Caco-2 (cell line): Measurements from ENCODE around the gene A2M. TPM values are rescaled to one million over a fixed set of nuclear protein-coding genes. Genes with fewer than 3 reads are reported as not detected.

Experiments used
- BruUV-seq: library from RNA; stranded (reverse); fragments of 400-500 nt; replicated peaks from 2 replicates; lab custom pipeline; 2021; lab: Mats Ljungman, UMichigan
- CTCF ChIA-PET: fragments of 300-600 bp; sonication (Branson Sonifier 250); formaldehyde crosslinking; loops from one replicate; lab custom pipeline; 2022; ENCODE audit warnings: antibody characterized with exemption; lab: Charles Lee
- POLR2A ChIA-PET: fragments of 300-600 bp; sonication (Branson Sonifier 250); formaldehyde crosslinking; loops from one replicate; lab custom pipeline; 2022; ENCODE audit warnings: antibody characterized with exemption; lab: Charles Lee
- DNase-seq, 2 experiments: peaks; one replicate each; pipeline versions ENCODE4 v3.0.0 to v3.0.0-alpha.2; 2020 to 2022
- H3K27me3 ChIP-seq: replicated peaks from 2 replicates; pipeline ENCODE4 v1.6.0; 2011; ENCODE audit warnings: low read length; ENCODE audit not compliant: control insufficient read depth, insufficient read depth
- H3K36me3 ChIP-seq: 2 replicates; pipeline ENCODE4 v1.5.1; 2011; ENCODE audit warnings: low read length; ENCODE audit not compliant: control insufficient read depth, insufficient read depth
- H3K4me1 ChIP-seq: fragments of 250-450 bp; sonication (Bioruptor Pico); 2 replicates; pipeline ENCODE4 v1.5.1; 2020; ENCODE audit warnings: mild to moderate bottlenecking
- H3K4me3 ChIP-seq: 2 replicates; pipeline ENCODE4 v1.5.1; 2011; ENCODE audit warnings: low read depth, mild to moderate bottlenecking, control low read depth, low read length
- H3K9me3 ChIP-seq: fragments of 250-450 bp; sonication (Bioruptor Pico); 2 replicates; pipeline ENCODE4 v1.5.1; 2020; ENCODE audit warnings: mild to moderate bottlenecking, moderate library complexity
- H3K27ac Mint-ChIP-seq: one replicate; pipeline ENCODE4 v1.8.0; 2022; ENCODE audit warnings: mixed read lengths; ENCODE audit not compliant: unreplicated experiment
- H3K27me3 Mint-ChIP-seq: one replicate; pipeline ENCODE4 v1.8.0; 2022; ENCODE audit warnings: mixed read lengths; ENCODE audit not compliant: insufficient read depth, unreplicated experiment
- H3K36me3 Mint-ChIP-seq: one replicate; pipeline ENCODE4 v1.8.0; 2022; ENCODE audit warnings: mild to moderate bottlenecking, mixed read lengths; ENCODE audit not compliant: insufficient read depth, unreplicated experiment
- H3K4me1 Mint-ChIP-seq: one replicate; pipeline ENCODE4 v1.8.0; 2022; ENCODE audit warnings: low read depth, mixed read lengths; ENCODE audit not compliant: unreplicated experiment
- H3K4me3 Mint-ChIP-seq: one replicate; pipeline ENCODE4 v1.8.0; 2022; ENCODE audit warnings: mild to moderate bottlenecking, moderate library complexity, mixed read lengths; ENCODE audit not compliant: unreplicated experiment
- H3K9me3 Mint-ChIP-seq: one replicate; pipeline ENCODE4 v1.8.0; 2022; ENCODE audit warnings: mixed read lengths; ENCODE audit not compliant: unreplicated experiment
- CTCF ChIP-seq, 2 experiments: fragments of 200-600 bp in 1 of 2; IDR thresholded peaks; 1 replicate in 1 of 2; 2 replicates in 1 of 2; pipeline versions ENCODE4 v1.5.1 to v1.8.0; 2011 to 2022; ENCODE audit warnings: antibody characterized with exemption in 1 of 2, control low read depth in 1 of 2, inconsistent platforms in 1 of 2, low read depth in 1 of 2, low read length in 1 of 2, mild to moderate bottlenecking in 1 of 2, moderate library complexity in 1 of 2; ENCODE audit not compliant: insufficient read depth in 1 of 2, severe bottlenecking in 1 of 2, unreplicated experiment in 1 of 2
- intact Hi-C: fragments of 100-400 bp; cut with micrococcal nuclease; formaldehyde crosslinking; loops from one replicate; pipeline ENCODE4 v1.10.0; 2022; ENCODE audit not compliant: unreplicated experiment
- total RNA-seq: library from RNA; stranded (reverse); gene quantifications from 2 replicates; pipeline ENCODE4 v1.2.3, GENCODE V29; 2022

Gene A2M
- total RNA-seq, 1 experiment from 2014 or later, result 1.00 TPM

GRCh38 chr12:9106067-9106466 is 9.7 kb downstream of the A2M start:
- Histone ChIP-seq H3K9me3 (no peaks in the 10 kb centered on the region), H3K36me3 (no peaks in the 10 kb centered on the region), H3K4me1 (no peaks in the 10 kb centered on the region), H3K27me3 (no peaks in the 10 kb centered on the region), H3K4me3 (no peak overlapping the region)
- H3K27ac Mint-ChIP-seq, result no peak overlapping the region
- H3K4me3 Mint-ChIP-seq, result no peak overlapping the region
- peaks cover 2% of the 10 kb centered on the region for H3K9me3 Mint-ChIP-seq
- intact Hi-C loops, result no loop called here
- H3K36me3 Mint-ChIP-seq, result no peaks in the 10 kb centered on the region
- no peak for TF ChIP-seq CTCF (IDR thresholded peaks at IDR 0.05; ENCODE audit: insufficient read depth in 1 of 2, low read depth in 1 of 2, low read length in 1 of 2, severe bottlenecking in 1 of 2, unreplicated experiment in 1 of 2)
- no peak for DNase-seq
- no TSS peak for BruUV-seq
- no peaks in the 10 kb centered on the region for H3K27me3 Mint-ChIP-seq
- ChIA-PET CTCF (no interaction called here), POLR2A (no interaction called here)
- no peaks in the 10 kb centered on the region for H3K4me1 Mint-ChIP-seq

GRCh38 chr12:9104767-9105423 is 10.8 kb downstream of the A2M start:
- no TSS peak for BruUV-seq
- intact Hi-C loops, result no loop called here
- Histone ChIP-seq H3K36me3 (no peaks in the 10 kb centered on the region), H3K4me1 (no peaks in the 10 kb centered on the region), H3K27me3 (no peaks in the 10 kb centered on the region), H3K9me3 (no peaks in the 10 kb centered on the region), H3K4me3 (no peak overlapping the region)
- ChIA-PET CTCF (no interaction called here), POLR2A (no interaction called here)
- Mint-ChIP-seq H3K9me3 (no peaks in the 10 kb centered on the region), H3K4me3 (no peak overlapping the region), H3K4me1 (no peaks in the 10 kb centered on the region), H3K27me3 (no peaks in the 10 kb centered on the region), H3K36me3 (no peaks in the 10 kb centered on the region), H3K27ac (no peak overlapping the region)
- no peak for DNase-seq
- no peak for TF ChIP-seq CTCF (IDR thresholded peaks at IDR 0.05; ENCODE audit: insufficient read depth in 1 of 2, low read depth in 1 of 2, low read length in 1 of 2, severe bottlenecking in 1 of 2, unreplicated experiment in 1 of 2)

DNA sequence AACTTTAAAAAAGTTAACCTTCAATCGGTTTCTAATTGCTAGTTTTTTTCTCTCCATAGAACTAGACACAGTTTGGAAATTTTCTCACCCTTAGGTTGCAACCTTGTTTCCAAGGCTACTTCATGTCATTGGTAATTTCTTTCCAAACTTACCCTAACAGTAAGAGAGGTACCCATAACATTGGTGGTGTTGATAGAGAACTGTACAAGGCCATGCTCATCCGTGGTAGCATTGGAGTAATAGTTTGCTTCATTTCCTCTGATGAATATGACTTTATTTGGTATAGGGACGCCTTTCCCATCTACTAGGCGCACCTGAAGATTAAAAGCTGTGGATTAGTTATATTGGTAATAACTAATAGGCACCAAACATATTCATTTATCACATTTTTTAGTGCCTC is 11.6 kb downstream of the A2M start:
- Histone ChIP-seq H3K9me3 (no peaks in the 10 kb centered on the region), H3K4me3 (no peak overlapping the region), H3K4me1 (no peaks in the 10 kb centered on the region), H3K27me3 (no peaks in the 10 kb centered on the region), H3K36me3 (no peaks in the 10 kb centered on the region)
- POLR2A ChIA-PET, result no interaction called here
- CTCF ChIA-PET, result no interaction called here
- no peaks in the 10 kb centered on the region for H3K9me3 Mint-ChIP-seq
- no peak for TF ChIP-seq CTCF (IDR thresholded peaks at IDR 0.05; ENCODE audit: insufficient read depth in 1 of 2, low read depth in 1 of 2, low read length in 1 of 2, severe bottlenecking in 1 of 2, unreplicated experiment in 1 of 2)
- no peak overlapping the region for H3K27ac Mint-ChIP-seq
- H3K36me3 Mint-ChIP-seq, result no peaks in the 10 kb centered on the region
- DNase-seq, result no peak
- no TSS peak for BruUV-seq
- H3K4me3 Mint-ChIP-seq, result no peak overlapping the region
- H3K27me3 Mint-ChIP-seq, result no peaks in the 10 kb centered on the region
- no peaks in the 10 kb centered on the region for H3K4me1 Mint-ChIP-seq
- intact Hi-C loops, result no loop called here
